AG04449 (cell line): ENCODE data around the gene ATP1B4.

Experiments
- CTCF ChIA-PET: fragments of 350-600 bp; formaldehyde crosslinking; extraction: SDS; loops from one replicate; lab custom pipeline; 2021; ENCODE audit warnings: antibody characterized with exemption; lab: Yijun Ruan, JAX
- POLR2A ChIA-PET: fragments of 400-600, 350-600 bp; formaldehyde crosslinking; extraction: SDS; loops from one replicate; lab custom pipeline; 2020; ENCODE audit warnings: antibody characterized with exemption, inconsistent platforms; lab: Yijun Ruan, JAX
- DNase-seq: peaks from one replicate; pipeline ENCODE4 v3.0.0-alpha.2; 2010; ENCODE audit warnings: low read depth, low spot score
- H3K4me3 ChIP-seq: 2 replicates; pipeline ENCODE4 v1.5.1; 2011; ENCODE audit warnings: low read depth, mild to moderate bottlenecking, control low read depth, low read length
- TF ChIP-seq, protein P1 (sequence below): IDR thresholded peaks from one replicate; pipeline ENCODE4 v1.5.1; 2011; ENCODE audit warnings: mild to moderate bottlenecking, moderate library complexity, low read length, control low read depth, inconsistent platforms; ENCODE audit not compliant: insufficient read depth; ENCODE audit errors: missing control alignments

ATP1B4 gene

DNA sequence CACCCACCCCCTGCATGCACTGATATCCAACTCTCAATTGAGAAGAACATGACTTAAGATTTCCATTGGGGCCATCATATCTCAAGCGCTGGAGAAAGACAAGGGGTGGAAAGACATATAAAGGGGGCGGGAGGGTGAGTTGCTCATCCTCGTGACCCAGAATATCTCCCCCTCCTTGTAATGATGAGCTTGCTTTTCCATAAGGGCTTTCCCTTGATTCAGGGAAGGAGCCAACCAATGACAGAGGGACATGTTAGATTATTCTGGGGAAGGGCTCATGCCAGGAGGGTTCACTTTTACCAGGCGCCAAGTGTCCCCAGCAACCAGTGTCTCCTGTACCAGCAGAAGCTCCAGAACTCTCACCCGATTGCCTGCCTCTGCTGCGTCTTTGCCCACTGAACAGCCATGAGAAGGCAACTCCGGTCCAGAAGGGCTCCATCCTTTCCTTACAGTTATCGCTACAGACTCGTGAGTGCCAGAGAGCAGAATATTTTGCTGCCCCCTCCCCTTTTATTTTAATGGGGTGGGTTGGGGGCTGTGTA is at the start of gene ATP1B4:
Gene ATP1B4, plus strand, starts transcription at position 326 of the 542 bp plus-strand sequence. Its CDS starts 80 bp downstream, at position 406.
- CTCF ChIA-PET: no interaction called here
- H3K4me3 ChIP-seq: no peak within 1 kb of the TSS
- POLR2A ChIA-PET: no interaction called here
- no peak for DNase-seq
- TF ChIP-seq, protein P1, sequence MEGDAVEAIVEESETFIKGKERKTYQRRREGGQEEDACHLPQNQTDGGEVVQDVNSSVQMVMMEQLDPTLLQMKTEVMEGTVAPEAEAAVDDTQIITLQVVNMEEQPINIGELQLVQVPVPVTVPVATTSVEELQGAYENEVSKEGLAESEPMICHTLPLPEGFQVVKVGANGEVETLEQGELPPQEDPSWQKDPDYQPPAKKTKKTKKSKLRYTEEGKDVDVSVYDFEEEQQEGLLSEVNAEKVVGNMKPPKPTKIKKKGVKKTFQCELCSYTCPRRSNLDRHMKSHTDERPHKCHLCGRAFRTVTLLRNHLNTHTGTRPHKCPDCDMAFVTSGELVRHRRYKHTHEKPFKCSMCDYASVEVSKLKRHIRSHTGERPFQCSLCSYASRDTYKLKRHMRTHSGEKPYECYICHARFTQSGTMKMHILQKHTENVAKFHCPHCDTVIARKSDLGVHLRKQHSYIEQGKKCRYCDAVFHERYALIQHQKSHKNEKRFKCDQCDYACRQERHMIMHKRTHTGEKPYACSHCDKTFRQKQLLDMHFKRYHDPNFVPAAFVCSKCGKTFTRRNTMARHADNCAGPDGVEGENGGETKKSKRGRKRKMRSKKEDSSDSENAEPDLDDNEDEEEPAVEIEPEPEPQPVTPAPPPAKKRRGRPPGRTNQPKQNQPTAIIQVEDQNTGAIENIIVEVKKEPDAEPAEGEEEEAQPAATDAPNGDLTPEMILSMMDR: no peak

DNA sequence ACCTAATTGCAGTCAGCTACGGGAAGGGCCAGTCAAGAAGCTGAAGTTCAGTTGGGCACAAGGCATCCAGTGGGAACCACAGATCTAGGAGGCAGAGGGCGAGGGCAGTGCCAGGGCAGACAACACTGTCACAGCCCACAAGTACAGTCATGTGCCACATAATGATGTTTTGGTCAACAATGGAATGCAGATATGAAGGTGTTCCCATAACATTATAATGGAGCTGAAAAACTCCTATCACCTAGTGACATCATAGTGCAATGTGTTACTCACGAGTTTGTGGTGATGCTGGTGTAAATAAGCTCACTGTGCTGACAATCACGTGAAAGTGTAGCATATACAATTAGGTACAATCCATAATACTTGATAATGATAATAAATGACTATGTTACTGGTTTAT is 46.1 kb upstream of the ATP1B4 start:
- no peak overlapping the region for H3K4me3 ChIP-seq
- no peak for DNase-seq
- TF ChIP-seq, protein P1: no peak
- ChIA-PET POLR2A (no interaction called here), CTCF (interaction anchor here (1.1 kb wide), 1 partner anchor 23 kb away, joined by 3 read pairs; no protein-coding TSS in a partner anchor)

DNA sequence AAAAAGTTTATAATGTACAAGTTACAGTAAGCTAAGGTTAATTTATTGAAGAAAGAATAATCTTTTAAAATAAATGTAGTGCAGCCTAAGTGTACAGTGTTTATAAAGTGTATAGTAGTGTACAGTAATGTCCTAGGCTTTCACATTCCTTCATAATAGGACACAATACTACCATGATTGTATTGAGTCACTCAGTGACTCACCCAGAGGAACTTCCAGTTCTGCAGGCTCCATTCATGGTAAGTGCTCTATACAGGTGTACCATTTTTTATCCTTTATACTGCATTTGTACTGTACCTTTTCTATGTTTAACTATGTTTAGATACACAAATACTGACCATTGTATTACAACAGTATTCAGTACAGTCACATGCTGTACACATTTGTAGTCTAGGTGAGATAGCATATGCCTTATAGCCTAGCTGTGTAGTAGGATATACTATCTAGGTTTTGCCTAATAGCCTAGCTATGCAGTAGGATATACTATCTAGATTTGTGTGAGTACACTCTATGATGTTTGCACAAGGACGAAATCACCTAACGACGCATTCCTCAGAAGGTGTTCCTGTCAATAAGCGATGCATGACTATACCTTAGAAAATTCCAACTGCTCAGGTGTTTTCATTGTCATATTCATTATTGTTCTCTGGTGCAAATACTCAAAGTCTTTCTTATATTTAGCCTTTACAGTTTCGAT is 45.2 kb upstream of the ATP1B4 start:
- H3K4me3 ChIP-seq: no peak overlapping the region
- TF ChIP-seq, protein P1: no peak
- ChIA-PET POLR2A (no interaction called here), CTCF (interaction anchor here (1.1 kb wide), 1 partner anchor 22 kb away, joined by 3 read pairs; no protein-coding TSS in a partner anchor)
- DNase-seq: no peak

DNA sequence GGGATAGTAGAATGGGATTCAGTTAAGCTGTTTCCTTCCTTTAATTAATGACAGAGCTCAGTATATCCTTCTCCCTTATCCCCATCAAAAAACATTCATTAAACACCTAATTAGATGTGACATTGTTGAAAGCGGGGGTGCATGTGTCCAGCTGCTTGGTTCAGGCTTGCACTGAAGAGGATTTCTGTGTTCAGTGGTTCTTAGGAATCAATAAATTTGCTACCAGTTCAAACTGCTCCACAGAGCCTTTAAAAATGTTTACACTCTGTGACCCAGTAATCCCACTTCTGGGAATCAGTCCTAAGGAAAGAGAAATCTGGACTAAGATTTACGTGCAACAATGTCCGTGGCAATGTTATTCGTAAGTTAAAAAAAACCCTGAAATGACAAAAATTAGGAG is 43.5 kb upstream of the ATP1B4 start:
- ChIA-PET CTCF (no interaction called here), POLR2A (no interaction called here)
- no peak for DNase-seq
- H3K4me3 ChIP-seq: no peak overlapping the region
- TF ChIP-seq, protein P1: no peak

DNA sequence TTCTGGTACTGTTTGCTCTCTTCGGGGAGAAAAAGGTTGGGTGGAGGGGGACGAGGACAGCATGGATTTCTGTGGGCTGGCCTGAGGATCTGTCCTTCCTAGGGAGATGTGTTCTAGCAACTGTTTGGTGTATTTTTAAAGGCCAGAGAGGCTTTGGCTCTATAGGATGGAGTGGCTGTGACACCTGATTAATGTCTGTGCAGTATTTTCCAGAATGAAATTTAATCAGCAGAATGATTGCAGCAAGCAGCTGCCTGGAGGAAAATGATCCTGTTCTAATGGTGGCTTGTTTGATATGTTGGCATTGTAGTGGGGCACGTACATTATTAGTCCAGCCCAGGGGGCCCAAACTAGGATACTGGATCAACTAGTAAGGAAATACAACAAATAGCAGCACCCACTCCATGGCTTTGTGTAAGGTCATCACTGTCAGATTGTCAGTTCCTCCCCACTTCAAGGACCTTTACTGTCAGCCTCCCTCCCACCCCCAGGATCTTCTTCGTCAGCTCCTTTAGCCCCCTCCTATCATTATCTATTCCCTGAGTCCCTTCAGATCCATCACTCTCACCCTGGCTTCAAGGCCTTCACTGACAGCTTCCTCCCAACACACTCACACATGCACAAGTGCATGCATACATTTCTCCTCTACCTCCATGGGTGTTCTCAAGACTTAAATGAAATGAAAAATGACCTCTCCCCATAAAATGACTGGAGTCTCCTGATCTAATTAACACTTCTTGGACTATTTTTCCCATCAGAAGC is 40.2 kb upstream of the ATP1B4 start:
- TF ChIP-seq, protein P1: no peak
- DNase-seq: no peak
- ChIA-PET CTCF (no interaction called here), POLR2A (no interaction called here)
- no peak overlapping the region for H3K4me3 ChIP-seq

DNA sequence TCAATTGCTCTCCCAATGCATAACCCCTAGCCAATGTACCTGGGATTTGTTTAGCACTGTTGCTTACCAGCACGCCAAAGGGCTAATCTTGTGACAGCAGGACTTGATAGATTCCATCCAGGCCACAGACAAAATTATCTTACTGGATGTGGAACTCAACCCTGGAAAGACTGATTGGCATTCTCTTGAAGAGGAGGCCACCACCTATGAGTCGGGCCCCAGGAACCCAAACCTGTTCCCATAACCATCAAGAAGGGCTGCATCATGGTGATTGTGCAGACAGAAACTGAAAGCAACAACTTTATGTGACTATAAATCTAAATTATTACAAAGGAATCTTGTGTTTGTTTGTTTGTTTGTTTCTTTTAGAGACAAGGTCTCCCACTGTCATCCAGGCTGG is 30.8 kb upstream of the ATP1B4 start:
- POLR2A ChIA-PET: no interaction called here

More for the DNA sequence above, 30.8 kb upstream of the ATP1B4 start:
- no peak for DNase-seq
- CTCF ChIA-PET: no interaction called here
- H3K4me3 ChIP-seq: no peak overlapping the region
- TF ChIP-seq, protein P1: no peak
